HG03196 (cell line): Measurements from ENCODE around the gene KREMEN1.
"Not testable (repeated sequence)": the region's sequence is repeated elsewhere in the genome, so short reads cannot be mapped to it uniquely, and the experiment has no call there.

ENCODE experiments used
- ATAC-seq: cut with Tn5 transposase; IDR thresholded peaks from one replicate; pipeline ENCODE4 v1.9.1; 2021; ENCODE audit not compliant: unreplicated experiment

The KREMEN1 gene, protein sequence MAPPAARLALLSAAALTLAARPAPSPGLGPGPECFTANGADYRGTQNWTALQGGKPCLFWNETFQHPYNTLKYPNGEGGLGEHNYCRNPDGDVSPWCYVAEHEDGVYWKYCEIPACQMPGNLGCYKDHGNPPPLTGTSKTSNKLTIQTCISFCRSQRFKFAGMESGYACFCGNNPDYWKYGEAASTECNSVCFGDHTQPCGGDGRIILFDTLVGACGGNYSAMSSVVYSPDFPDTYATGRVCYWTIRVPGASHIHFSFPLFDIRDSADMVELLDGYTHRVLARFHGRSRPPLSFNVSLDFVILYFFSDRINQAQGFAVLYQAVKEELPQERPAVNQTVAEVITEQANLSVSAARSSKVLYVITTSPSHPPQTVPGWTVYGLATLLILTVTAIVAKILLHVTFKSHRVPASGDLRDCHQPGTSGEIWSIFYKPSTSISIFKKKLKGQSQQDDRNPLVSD

DNA sequence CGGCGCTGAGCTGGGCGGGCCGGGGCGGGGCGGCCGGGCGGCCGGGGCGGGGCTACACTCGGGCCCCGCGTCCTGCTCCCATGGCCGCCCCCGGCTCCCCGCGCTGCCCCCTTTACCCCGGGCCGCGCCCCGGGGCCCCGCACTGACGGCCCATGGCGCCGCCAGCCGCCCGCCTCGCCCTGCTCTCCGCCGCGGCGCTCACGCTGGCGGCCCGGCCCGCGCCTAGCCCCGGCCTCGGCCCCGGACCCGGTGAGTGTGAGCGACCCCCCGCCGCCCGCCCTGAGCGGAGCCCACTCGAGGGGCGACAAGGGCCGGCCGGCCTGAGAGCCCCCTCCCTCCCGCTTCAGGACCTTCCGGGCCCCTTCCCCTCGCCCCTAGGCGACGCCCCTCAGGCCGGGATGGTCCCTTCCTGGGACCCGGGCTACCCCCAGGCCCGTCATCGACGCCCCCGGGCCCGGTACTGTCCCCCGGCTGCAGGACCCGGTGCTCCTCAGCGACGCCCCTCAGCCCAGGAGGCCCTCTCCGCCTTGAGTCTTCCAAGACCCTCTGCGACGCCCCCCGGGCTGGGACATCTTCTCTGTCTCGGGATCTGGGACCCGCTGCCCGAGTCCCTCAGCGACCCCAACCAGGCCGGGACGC lies at the start of gene KREMEN1:
Gene KREMEN1, plus strand, starts transcription at position 57 of the 639 bp plus-strand sequence. Its CDS starts 96 bp downstream, at position 153.
- ATAC-seq, result peak; percentile 13

DNA sequence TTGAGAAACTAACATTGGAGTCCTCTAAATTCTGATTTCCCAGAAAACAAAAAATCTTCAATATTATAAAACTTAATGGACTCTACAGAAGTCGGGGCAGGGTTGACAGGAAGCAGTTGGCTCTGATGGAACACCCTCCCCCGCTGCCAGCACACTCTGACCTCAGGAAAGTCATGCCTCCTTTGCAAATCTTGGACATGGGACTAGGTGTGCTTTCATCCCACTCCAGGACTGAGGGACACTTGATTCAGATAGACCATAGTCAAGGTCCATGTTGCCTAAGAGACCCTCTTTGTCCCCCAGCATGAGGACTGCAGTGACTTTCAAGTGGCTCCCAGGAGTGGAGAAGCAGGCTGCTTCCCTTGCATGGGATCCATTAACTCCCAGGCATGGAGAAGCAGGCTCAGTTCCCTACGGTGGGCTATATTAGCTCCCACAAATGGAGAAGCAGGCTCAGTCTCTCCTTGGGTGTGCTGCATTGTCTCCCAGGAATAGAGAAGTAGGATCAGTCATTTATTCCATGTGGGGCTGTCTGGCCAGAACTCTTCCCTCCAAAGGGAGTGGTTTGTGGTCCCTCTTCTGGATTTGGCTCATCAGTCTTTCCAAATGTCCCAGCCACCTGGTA lies 49.6 kb upstream of the KREMEN1 start:
- ATAC-seq, result no peak

DNA sequence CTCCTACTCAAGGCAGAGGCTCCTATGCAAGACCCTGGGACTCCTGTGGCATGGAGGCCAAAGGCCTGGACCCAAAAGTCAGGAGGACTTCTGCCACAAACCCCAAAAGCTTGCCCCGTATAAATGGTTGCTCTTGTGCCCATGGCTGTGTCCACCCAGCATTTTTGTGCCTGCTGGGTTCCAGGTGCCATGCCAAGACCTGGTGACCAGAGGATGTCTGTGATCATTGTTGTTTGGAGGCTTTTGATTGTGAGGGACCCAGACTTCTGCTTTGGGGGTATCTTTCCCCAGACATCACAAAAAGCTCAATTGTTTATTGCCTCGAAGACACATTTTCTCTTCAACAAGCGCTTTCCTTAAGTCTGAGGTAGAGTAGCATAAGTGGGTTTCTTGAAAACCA lies 46.3 kb upstream of the KREMEN1 start:
- ATAC-seq, result no peak

DNA sequence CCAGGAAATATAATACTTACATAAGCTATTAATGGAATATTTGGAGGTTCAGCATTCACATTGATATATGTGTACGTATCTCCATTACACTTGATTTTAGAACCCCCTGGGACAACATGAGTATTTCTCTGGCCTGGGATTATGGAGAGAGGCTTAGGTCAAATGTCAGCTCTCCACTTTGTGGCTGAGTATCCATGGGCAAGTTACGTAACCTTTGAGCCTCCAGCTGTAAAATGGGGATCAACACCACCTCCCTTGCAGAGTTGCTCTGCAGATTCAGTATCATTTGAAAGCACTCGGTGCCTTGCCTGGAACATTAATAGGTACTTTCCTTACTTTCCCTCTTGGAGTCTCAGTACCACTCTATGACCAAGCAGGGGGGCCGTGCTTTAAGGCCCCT lies 44.4 kb upstream of the KREMEN1 start:
- no peak for ATAC-seq

DNA sequence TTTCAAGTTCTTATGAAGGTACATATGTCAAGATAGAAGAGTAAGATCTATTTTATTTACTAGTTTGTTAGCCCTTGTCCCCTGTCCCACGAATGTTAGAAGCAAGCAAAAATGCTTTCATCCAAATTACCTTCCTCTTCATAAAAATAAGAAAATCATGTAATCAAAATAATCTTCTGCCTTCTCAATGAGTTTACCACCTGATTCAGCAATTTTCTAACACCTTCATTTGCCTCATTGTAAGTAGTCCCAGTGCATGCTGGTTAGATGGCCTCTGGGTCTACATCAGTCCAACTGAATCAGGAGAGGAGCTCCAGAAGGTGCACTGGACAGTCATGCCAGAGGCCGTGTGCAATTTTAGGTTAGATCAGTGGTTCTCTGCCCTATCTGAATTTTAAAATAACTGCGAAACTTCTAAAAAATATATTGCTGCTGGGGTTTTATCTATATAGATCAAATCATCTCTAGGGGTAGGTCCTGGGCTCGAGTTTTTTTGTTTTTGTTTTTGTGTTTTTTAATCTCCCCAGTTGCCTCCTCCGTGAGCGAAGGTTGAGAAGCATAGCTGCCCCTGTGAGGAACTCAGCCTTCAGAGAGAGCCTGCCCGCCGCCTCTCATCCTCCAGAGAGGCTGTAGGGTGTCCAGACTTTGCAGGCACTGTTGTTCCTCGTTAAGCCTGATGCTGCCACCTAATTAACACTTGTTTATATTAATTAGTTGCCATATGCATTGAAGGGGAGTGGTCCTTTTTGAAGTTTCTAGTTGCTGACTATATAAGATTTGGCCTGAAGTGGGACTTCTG lies 43.4 kb upstream of the KREMEN1 start:
- ATAC-seq, result no peak

DNA sequence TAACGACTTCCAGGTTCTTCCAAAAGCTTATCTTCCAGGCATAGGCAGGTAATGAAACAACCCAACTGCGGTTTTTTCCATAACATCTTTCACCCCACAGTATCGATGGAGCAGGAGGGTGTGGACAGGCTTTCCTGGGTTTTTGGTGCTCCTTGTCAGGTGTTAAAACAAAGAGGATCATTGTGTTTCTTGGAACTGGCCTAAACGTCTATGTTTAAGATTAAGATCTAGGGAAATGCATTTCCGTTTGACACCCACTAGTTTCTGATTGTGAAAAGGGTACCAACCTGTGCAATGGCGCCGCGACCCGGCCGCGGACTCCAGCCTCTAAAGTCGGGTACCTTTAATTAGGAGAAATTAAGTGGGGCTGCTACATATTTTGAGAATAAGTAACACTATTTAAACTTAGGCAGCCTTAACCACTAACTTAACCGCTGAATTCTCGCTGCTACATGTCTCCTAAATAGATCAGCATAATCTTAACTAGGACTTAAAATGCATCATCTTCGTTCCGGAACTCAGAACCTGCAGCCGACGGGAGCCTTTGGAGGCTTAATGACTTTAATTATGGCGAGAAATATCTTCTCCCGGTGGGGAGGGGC lies 42.7 kb upstream of the KREMEN1 start:
- no peak for ATAC-seq

DNA sequence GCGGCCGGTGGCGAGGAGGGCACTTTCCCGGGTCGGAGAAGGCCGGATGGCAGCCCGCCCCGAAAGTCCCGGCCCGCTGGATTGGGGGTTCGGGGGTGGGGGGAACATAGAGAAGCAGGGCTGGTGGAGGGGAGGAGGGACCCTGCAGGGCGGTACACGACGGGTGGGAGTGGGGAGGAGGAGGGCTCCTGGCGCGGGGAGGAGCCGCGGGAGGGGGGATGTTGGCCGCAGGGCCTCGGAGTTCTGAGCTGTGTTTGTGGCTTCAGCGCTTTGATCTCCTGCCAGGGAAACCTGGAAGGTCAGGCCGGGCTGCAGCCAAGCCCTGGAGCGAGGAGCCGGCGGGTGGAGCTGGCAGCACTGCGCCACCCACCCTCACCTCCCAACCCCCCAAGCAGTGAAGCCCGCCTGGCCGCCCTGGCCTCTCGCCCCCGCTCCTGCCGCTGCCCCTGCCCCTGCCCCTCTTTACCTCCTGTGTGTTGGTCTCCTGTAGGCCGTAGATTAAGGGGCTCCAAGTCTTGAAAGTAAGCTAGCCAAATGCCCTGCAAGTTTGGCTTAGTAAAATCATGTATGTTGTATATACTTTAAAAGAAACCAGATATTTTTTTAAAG lies 42.1 kb upstream of the KREMEN1 start:
- ATAC-seq, result no peak

DNA sequence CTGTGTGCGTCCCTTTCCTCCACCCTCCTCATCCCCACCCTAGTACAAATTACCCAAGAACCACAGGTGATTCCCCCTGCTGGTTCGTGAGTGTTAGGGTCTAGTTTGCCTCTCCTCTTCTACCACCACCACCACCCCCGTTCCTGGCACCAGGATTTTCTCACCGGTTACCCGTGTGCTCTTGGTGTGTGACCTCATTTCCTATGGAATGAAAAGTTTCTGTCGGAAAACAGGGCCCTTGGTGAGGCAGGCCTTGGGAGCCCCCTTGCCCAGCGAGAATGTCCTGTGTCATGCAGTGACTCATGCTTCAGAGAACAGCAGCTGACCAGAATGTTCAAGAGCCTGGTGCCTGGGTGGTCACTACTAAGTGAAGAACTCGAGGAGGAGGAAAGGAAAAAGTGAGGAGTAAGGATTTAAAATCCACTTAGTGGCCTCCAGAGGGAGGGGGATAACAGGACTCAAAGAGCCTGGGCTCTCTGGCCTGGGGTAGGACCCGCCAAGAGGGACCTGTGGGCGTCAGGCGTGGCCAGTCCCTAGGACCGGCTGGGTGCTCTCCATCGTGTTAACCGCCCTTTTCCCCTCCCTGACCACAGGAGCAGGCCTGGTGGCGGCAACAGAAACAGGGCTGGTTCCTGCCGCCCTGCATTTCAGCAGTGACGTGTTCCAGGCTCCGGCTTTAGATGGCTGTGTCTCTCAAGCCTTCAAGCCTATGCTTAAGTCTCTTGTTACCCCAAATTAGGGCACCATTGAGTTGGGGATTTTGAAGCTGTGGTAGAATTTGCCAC lies 41.4 kb upstream of the KREMEN1 start:
- ATAC-seq, result no peak

DNA sequence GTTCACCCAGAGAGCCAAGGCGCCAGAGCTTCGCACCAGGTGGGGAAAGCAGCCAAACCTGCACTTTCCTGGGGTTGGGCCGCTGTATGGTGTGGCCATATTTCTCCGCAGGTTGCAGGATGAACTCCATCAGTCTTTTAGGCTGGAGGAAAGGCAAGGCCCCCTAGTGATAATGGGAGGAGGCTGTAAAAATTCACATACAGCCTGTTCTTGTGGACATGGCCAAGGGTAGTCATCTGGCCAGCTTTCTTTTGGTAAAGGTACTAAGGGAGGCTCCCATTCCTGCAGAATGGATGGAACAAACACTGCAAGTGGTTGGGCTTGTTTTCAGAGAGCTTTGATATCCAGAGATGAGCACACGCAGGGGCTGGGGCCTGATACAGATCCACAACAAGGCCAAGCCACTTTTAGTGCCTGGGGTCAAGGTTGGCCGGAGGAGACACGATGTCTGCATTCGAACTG lies 40.8 kb upstream of the KREMEN1 start:
- ATAC-seq, result no peak

DNA sequence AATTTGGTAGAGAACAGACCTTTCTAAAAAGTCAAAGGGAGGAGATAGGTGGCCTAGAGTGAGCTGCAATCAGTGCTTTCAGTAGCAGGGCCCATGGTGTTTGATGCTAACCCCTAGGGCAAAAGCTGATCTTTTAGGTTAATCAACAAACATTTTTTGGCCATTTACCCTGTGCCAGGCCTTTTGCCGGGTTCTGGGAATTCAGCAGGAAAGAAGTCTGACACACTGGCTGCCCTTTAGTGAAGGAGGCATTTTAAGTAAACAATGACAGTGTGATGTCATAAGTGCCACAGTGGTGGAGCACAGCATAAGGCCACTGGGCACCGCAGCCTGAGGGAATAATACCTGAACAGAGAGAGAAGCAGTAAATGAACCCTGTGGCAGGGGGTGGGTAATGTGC lies 40.3 kb upstream of the KREMEN1 start:
- ATAC-seq, result no peak

DNA sequence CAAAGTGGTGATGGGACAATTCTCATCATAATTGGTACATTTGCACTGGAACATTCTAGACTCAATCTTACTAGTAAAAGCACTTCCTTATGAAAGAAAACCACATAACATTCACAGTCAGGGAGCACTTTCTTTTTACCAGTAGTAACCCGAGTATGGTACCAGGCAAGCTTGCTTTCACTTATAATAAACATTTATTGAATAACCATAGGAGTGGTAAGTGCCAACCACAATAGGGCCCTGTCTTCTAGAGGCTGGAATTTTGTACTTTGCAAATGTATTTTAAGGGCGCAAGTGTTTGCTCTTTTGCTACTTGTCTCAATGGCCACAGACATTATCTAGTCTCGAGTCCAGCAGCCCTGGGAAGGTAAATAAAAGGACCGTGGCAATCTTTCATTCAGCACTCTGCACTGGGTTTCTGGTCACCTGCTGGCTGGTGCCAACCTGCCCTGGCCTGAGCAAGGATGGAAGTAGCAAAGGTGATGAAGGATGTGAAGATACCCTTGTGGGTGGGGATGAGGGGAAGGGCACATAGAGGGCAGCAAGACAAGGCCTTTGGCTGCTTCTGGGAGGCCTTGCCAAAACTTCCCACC lies 35.4 kb upstream of the KREMEN1 start:
- no peak for ATAC-seq

DNA sequence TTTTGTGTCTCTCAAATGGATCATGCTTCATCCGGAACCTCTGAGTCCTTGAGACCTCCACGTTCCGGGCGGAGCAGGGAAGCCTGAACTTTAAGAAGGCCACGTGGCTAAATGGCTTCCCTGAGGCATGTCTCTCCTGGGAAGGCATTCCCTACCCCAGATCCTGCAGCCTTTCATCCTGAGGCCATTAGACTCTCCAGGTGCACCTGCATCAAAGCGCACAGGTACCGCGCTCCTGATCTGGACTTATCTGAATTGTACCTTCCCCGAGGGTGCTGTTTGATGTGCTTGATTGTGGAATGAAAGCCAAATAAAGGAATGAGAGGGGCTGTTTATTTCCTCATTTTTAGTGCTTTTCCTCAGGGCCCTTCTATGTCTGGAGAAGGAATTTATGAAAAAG lies 33.7 kb upstream of the KREMEN1 start:
- ATAC-seq, result no peak

DNA sequence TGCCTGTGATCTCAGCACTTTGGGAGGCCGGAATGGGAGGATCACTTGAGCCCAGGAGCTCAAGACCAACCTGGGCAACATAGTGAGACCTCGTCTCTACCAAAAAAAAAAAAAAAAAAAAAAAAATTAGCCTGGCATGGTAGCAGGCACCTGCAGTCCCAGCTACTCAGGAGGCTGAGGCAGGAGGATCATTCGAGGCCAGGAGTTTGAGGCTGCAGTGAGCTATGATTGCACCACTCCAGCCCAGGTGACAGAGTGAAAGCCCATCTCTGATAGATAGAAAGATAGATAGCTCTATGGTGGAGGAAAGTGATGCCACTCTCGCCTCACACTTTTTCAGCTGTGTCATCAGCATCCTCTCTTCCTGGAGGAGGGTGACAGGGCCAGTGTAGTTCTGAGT lies 33.2 kb upstream of the KREMEN1 start:
- not testable (repeated sequence) for ATAC-seq

DNA sequence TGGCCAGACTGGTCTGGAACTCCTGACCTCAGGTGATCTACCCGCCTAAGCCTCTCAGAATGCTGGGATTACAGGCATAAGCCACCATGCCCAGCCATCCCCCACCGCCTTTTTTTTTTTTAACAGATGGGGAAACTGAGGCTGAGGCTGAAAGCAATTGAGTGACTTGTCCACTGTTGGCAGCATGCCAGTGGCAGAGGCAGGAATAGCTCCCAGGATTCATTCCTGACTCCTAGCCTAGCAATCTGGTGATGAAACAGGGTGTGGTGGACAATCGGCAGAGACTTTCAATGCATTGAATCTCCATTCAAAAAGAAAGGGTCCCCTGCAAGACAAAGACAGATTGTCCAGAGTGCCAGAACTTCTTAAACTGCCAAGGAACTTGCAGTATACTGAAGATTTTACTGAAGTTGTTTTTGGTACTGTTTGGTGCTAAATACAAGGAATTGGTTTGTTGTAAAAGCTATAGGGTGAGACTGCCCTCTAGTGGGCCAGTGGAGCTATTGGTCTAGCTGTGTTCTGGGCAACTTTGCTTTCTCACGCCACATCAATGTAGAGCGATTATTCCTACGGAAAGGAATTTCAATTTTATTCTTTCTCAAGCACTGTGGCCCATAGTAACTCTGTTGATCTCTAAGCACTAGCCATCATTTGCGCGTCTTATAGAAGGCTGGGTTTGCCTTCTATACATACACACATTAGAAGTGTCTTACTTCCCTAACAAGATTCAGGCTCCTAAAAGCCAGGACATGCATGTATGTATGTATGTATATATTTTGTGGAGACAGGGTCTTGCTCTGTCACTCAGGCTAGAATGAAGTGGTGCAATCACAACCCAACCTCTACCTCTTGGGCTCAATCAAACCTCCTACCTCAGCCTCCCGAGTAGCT lies 32.2 kb upstream of the KREMEN1 start:
- ATAC-seq, result peak; percentile 55

DNA sequence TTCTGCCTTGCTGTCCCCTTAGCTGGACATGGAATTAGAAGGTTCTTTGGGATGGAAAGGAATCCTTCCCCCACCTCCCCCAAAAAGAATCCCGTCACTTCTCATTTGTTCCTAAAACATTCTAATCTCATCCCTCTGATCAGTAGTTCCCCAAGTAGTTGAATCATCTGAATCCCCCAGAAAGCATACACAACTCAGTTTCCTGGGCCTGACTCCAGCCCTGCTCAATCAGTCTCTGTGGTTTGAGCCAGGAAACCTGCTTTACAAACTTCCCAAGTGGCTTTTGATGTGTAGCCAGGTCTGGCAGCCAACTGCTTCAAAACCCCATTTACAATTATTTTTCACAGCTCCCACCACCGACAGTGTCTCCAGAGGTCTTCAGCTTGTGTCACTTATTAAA lies 31.4 kb upstream of the KREMEN1 start:
- ATAC-seq, result no peak

DNA sequence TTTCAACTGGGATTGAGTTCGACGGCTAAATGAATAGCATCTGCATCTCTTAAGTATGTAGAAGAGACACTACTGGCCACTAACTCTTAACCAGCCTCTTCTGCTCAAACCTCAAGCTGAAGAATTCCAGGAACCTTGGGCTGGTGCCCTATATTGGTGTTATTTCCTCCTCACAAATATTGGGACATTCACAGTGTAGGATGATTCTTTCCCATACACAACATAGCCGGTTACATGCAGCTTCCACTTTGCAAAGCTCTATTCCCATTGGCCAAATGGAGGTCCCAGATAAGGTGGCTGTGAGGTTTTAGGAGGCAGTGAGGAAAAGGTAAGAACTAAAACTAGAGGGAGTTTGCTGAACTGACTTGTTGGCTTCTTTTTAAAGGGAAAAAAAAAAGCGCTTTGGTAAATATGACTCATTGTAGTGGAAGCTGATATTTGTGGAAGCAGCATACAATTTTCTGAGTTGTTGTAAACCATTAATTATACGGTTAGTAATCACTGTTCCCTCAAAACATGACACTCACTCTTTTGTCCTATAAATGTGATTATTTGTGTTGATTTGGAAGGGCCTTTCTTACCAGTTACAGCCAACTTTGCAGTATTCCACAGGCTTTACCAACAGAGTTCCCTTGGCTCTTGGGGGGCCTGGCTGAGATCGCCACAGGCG lies 28.8 kb upstream of the KREMEN1 start:
- no peak for ATAC-seq

DNA sequence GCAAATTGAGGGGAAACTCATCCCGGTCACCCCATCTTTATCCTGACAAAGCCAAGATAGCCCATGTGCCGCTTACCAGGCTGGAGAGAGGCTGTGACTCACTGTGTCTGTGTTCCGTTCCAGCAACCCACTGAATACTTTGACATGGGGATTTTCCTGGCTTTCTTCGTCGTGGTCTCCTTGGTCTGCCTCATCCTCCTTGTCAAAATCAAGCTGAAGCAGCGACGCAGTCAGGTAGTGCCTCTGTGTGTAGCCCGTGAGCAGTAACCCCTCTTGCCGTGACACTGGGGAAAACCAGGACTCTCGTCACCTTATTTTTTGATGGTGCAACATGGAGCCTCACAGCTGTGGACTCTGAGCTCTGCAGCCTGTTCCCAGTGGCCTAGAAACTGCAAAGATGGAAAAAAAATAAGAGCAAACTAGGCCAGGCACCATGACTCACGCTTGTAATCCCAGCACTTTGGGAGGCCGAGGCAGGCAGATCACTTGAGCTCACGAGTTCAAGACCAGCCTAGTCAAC lies 28.1 kb upstream of the KREMEN1 start:
- ATAC-seq, result no peak
